ENCODE results near the gene PRKG1. TPM values are rescaled to one million over a fixed set of nuclear protein-coding genes. Genes with fewer than 3 reads are reported as not detected.

The PRKG1 gene
- total and polyA plus RNA-seq, 4 donors, result 0.46 to 5.1 (median 1.5) TPM

DNA sequence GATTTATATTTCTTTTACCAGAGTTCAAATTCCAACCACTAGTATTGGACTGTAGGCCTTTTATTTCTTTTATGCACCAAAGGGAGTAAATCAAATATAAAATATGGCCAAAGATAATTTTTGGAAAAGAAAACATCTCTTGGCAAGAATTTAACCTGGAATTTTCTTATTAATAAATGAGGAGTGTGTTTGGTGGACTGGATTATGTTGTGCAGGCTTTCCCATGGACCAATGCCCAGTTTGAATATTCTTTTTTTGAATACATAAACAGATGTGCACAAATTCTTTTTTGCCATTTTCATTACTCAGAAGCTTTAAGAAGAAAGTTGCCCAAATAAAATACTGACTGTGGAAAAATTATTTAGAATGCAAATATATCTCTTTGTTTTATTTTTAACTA is 22.1 kb upstream of the PRKG1 start:
- H3K27ac ChIP-seq (ENCODE audit: low read depth in 1 of 2, low read length in 2 of 2), result no peak overlapping the region
- peaks cover 0 to 11% (median 0%) of the 10 kb centered on the region in 4 donors for H3K27me3 ChIP-seq (ENCODE audit: control insufficient read depth in 4 of 4, insufficient read depth in 4 of 4, low read length in 3 of 4)
- H3K9me3 ChIP-seq (ENCODE audit: control insufficient read depth in 4 of 4, low read length in 3 of 4), result no peaks in the 10 kb centered on the region
- H3K36me3 ChIP-seq (ENCODE audit: control insufficient read depth in 4 of 4, insufficient read depth in 3 of 4, low read depth in 1 of 4, low read length in 3 of 4), result no peaks in the 10 kb centered on the region
- H3K9ac ChIP-seq (ENCODE audit: low read depth in 1 of 2, low read length in 2 of 2), result no peak overlapping the region
- TF ChIP-seq HNF4G (IDR thresholded peaks at IDR 0.05) (no peak), FOXA1 (IDR thresholded peaks at IDR 0.05) (no peak), YY1 (IDR thresholded peaks at IDR 0.05) (no peak), EGR1 (IDR thresholded peaks at IDR 0.05; ENCODE audit: low read depth in 2 of 2) (no peak), HNF4A (conservative IDR thresholded peaks at IDR 0.05) (no peak), NR2F2 (IDR thresholded peaks at IDR 0.05) (no peak), SP1 (IDR thresholded peaks at IDR 0.05) (no peak), TAF1 (conservative IDR thresholded peaks at IDR 0.05) (no peak), FOXA2 (IDR thresholded peaks at IDR 0.05) (no peak)
- TF ChIP-seq, protein P1, sequence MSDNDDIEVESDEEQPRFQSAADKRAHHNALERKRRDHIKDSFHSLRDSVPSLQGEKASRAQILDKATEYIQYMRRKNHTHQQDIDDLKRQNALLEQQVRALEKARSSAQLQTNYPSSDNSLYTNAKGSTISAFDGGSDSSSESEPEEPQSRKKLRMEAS (IDR thresholded peaks at IDR 0.05), result no peak
- TF ChIP-seq, protein P2, sequence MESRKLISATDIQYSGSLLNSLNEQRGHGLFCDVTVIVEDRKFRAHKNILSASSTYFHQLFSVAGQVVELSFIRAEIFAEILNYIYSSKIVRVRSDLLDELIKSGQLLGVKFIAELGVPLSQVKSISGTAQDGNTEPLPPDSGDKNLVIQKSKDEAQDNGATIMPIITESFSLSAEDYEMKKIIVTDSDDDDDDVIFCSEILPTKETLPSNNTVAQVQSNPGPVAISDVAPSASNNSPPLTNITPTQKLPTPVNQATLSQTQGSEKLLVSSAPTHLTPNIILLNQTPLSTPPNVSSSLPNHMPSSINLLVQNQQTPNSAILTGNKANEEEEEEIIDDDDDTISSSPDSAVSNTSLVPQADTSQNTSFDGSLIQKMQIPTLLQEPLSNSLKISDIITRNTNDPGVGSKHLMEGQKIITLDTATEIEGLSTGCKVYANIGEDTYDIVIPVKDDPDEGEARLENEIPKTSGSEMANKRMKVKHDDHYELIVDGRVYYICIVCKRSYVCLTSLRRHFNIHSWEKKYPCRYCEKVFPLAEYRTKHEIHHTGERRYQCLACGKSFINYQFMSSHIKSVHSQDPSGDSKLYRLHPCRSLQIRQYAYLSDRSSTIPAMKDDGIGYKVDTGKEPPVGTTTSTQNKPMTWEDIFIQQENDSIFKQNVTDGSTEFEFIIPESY (IDR thresholded peaks at IDR 0.05), result no peak
- H3K4me1 ChIP-seq (ENCODE audit: control insufficient read depth in 4 of 4, insufficient read depth in 4 of 4, low read length in 3 of 4), result peaks cover 0 to 1% (median 0%) of the 10 kb centered on the region in 4 donors
- no peak overlapping the region for H3K4me3 ChIP-seq (ENCODE audit: low read depth in 1 of 3, low read length in 3 of 3)
- DNase-seq (ENCODE audit: low spot score), result no peak

DNA sequence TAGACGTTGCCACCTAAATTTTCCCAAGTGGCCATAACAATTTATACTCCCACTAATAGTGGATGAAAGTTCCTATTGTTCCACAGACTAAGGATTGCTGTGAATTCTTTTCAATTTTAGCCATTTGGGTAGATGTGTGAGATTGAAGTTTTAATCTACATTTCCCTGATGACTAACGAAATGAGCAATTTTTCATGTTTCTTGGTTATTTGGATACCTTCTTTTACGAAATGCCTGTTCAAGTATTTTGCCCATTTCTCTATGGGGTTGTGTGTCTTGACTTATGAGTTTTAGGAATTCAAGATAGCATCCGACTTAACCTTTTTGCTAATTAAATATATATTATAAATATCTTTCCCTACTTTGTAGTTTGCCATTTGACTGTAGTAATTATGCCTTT is 16.4 kb upstream of the PRKG1 start:
- DNase-seq (ENCODE audit: low spot score), result no peak
- H3K27ac ChIP-seq (ENCODE audit: low read depth in 1 of 2, low read length in 2 of 2), result no peak overlapping the region
- 80% methylated on average over 4 of the region's 4 CpGs for WGBS
- peaks cover 0 to 6% (median 1%) of the 10 kb centered on the region in 4 donors for H3K9me3 ChIP-seq (ENCODE audit: control insufficient read depth in 4 of 4, low read length in 3 of 4)
- no peaks in the 10 kb centered on the region for H3K36me3 ChIP-seq (ENCODE audit: control insufficient read depth in 4 of 4, insufficient read depth in 3 of 4, low read depth in 1 of 4, low read length in 3 of 4)
- H3K9ac ChIP-seq (ENCODE audit: low read depth in 1 of 2, low read length in 2 of 2), result no peak overlapping the region
- TF ChIP-seq RAD21 (IDR thresholded peaks at IDR 0.05) (no peak), GABPA (IDR thresholded peaks at IDR 0.05 in 1 of 2, conservative IDR thresholded peaks at IDR 0.05 in 1 of 2) (no peak), JUND (IDR thresholded peaks at IDR 0.05) (no peak), FOXA1 (IDR thresholded peaks at IDR 0.05) (no peak)
- TF ChIP-seq, protein P3, sequence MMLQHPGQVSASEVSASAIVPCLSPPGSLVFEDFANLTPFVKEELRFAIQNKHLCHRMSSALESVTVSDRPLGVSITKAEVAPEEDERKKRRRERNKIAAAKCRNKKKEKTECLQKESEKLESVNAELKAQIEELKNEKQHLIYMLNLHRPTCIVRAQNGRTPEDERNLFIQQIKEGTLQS (IDR thresholded peaks at IDR 0.05), result no peak
- TF ChIP-seq, protein P1 (IDR thresholded peaks at IDR 0.05), result no peak
- H3K4me3 ChIP-seq (ENCODE audit: low read depth in 1 of 3, low read length in 3 of 3), result no peak overlapping the region
- H3K4me1 ChIP-seq (ENCODE audit: control insufficient read depth in 4 of 4, insufficient read depth in 4 of 4, low read length in 3 of 4), result peaks cover 0 to 1% (median 0%) of the 10 kb centered on the region in 4 donors
- peaks cover 0 to 11% (median 0%) of the 10 kb centered on the region in 4 donors for H3K27me3 ChIP-seq (ENCODE audit: control insufficient read depth in 4 of 4, insufficient read depth in 4 of 4, low read length in 3 of 4)

DNA sequence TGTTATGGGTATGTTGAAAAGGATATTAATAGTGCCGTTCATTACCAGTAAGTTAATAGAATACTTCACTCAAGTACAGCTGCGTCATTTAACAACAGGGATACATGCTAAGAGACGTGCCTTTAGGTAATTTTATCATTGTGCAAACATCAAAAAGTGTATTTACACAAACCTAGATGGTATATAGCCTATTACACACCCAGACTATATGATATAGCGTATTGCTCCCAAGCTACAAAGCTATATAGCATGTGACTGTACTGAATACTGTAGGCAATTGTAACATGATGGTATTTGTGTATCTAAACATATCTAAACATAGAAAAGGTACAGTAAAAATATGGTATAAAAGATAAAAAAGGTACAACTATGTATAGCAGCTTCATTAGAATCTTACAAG is 11.1 kb upstream of the PRKG1 start:
- H3K9ac ChIP-seq (ENCODE audit: low read depth in 1 of 2, low read length in 2 of 2), result no peak overlapping the region
- no peaks in the 10 kb centered on the region for H3K36me3 ChIP-seq (ENCODE audit: control insufficient read depth in 4 of 4, insufficient read depth in 3 of 4, low read depth in 1 of 4, low read length in 3 of 4)
- H3K27ac ChIP-seq (ENCODE audit: low read depth in 1 of 2, low read length in 2 of 2), result no peak overlapping the region
- peaks cover 0 to 2% (median 0%) of the 10 kb centered on the region in 4 donors for H3K27me3 ChIP-seq (ENCODE audit: control insufficient read depth in 4 of 4, insufficient read depth in 4 of 4, low read length in 3 of 4)
- no peak for DNase-seq (ENCODE audit: low spot score)
- 61% methylated on average over 4 of the region's 4 CpGs for WGBS
- H3K4me1 ChIP-seq (ENCODE audit: control insufficient read depth in 4 of 4, insufficient read depth in 4 of 4, low read length in 3 of 4), result no peaks in the 10 kb centered on the region
- no peaks in the 10 kb centered on the region for H3K9me3 ChIP-seq (ENCODE audit: control insufficient read depth in 4 of 4, low read length in 3 of 4)
- H3K4me3 ChIP-seq (ENCODE audit: low read depth in 1 of 3, low read length in 3 of 3), result no peak overlapping the region
- TF ChIP-seq RAD21 (IDR thresholded peaks at IDR 0.05) (no peak), EGR1 (IDR thresholded peaks at IDR 0.05; ENCODE audit: low read depth in 2 of 2) (no peak), FOXA2 (IDR thresholded peaks at IDR 0.05) (no peak), TAF1 (conservative IDR thresholded peaks at IDR 0.05) (no peak), YY1 (IDR thresholded peaks at IDR 0.05) (no peak), SP1 (IDR thresholded peaks at IDR 0.05) (no peak), RXRA (IDR thresholded peaks at IDR 0.05) (no peak)
- TF ChIP-seq, protein P2 (IDR thresholded peaks at IDR 0.05), result no peak
- TF ChIP-seq, protein P1 (IDR thresholded peaks at IDR 0.05), result no peak
- TF ChIP-seq, protein P4, sequence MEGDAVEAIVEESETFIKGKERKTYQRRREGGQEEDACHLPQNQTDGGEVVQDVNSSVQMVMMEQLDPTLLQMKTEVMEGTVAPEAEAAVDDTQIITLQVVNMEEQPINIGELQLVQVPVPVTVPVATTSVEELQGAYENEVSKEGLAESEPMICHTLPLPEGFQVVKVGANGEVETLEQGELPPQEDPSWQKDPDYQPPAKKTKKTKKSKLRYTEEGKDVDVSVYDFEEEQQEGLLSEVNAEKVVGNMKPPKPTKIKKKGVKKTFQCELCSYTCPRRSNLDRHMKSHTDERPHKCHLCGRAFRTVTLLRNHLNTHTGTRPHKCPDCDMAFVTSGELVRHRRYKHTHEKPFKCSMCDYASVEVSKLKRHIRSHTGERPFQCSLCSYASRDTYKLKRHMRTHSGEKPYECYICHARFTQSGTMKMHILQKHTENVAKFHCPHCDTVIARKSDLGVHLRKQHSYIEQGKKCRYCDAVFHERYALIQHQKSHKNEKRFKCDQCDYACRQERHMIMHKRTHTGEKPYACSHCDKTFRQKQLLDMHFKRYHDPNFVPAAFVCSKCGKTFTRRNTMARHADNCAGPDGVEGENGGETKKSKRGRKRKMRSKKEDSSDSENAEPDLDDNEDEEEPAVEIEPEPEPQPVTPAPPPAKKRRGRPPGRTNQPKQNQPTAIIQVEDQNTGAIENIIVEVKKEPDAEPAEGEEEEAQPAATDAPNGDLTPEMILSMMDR (IDR thresholded peaks at IDR 0.05; ENCODE audit: low read depth, low read length, missing input control), result no peak
